Peyer's patch (tissue), 4 donors: ENCODE results near the gene SLC46A3.

Source experiments
- CTCF ChIP-seq, 6 experiments: fragments of 450-650 bp in 4 of 6; fragments of 200-600 bp in 2 of 6; sonication (generic) in 1 of 6; IDR thresholded peaks; one replicate each; pipeline ENCODE4 v1.5.1; 2017 to 2019; ENCODE audit warnings: antibody characterized with exemption in 6 of 6, mild to moderate bottlenecking in 3 of 6, moderate library complexity in 1 of 6
- POLR2A ChIP-seq, 2 donors: fragments of 450-650 bp; IDR thresholded peaks; one replicate each; pipeline ENCODE4 v1.5.1; 2017; ENCODE audit warnings: antibody characterized with exemption in 2 of 2, mild to moderate bottlenecking in 2 of 2, moderate library complexity in 2 of 2

GRCh38 chr13:28755546-28755870 is 36.7 kb upstream of the SLC46A3 start:
- TF ChIP-seq CTCF (IDR thresholded peaks at IDR 0.05) (no peak), POLR2A (IDR thresholded peaks at IDR 0.05) (no peak)
